ENCODE measurements around the gene MGAT2.

- TF ChIP-seq CTCF (IDR thresholded peaks at IDR 0.05 in 4 of 5, conservative IDR thresholded peaks at IDR 0.05 in 1 of 5) (no peak), POLR2A (IDR thresholded peaks at IDR 0.05) (no peak)
These were observed 27.6 kb upstream of the MGAT2 start for GRCh38 chr14:49593016-49593415.
